Esophagus squamous epithelium (tissue), 4 donors: Measurements from ENCODE around the gene NLRC5.

Source experiments
- POLR2A ChIP-seq, 4 donors: fragments of 450-650 bp; IDR thresholded peaks; one replicate each; pipeline ENCODE4 v1.6.1; 2017; ENCODE audit warnings: antibody characterized with exemption in 4 of 4, mild to moderate bottlenecking in 4 of 4, moderate library complexity in 3 of 4
- TF ChIP-seq, protein P1 (sequence below), 6 experiments: fragments of 450-650 bp in 4 of 6; fragments of 200-600 bp in 2 of 6; sonication (generic) in 2 of 6; IDR thresholded peaks; one replicate each; pipeline ENCODE4 v1.5.1; 2016 to 2019; ENCODE audit warnings: antibody characterized with exemption in 6 of 6, mild to moderate bottlenecking in 4 of 6, moderate library complexity in 4 of 6

DNA sequence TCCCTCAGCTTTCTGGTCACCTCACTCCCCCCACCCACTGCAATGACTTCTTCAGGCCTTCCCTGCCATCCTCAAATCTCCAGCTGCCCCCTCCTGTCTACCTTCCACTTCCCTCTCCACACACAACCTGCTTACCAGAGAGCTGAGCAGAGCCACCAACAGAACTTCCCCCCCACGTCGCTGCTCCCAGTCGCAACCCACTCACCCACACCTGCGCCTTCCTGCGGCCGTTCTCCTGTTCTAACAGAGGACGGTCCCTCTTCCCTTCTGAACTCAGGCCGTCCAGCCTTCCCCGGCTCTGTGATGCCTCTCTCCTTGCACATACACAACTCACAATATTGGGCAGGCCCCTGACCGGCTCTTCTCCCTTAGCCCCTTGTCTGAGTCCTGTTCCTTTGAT is 13.6 kb upstream of the NLRC5 start:
- TF ChIP-seq, protein P1, sequence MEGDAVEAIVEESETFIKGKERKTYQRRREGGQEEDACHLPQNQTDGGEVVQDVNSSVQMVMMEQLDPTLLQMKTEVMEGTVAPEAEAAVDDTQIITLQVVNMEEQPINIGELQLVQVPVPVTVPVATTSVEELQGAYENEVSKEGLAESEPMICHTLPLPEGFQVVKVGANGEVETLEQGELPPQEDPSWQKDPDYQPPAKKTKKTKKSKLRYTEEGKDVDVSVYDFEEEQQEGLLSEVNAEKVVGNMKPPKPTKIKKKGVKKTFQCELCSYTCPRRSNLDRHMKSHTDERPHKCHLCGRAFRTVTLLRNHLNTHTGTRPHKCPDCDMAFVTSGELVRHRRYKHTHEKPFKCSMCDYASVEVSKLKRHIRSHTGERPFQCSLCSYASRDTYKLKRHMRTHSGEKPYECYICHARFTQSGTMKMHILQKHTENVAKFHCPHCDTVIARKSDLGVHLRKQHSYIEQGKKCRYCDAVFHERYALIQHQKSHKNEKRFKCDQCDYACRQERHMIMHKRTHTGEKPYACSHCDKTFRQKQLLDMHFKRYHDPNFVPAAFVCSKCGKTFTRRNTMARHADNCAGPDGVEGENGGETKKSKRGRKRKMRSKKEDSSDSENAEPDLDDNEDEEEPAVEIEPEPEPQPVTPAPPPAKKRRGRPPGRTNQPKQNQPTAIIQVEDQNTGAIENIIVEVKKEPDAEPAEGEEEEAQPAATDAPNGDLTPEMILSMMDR (IDR thresholded peaks at IDR 0.05), result no peak
- no peak for TF ChIP-seq POLR2A (IDR thresholded peaks at IDR 0.05)
